HK-2 (cell line): ENCODE results near the gene GAR1.
"Not testable (repeated sequence)": the region's sequence is repeated elsewhere in the genome, so short reads cannot be mapped to it uniquely, and the experiment has no call there.

Experiments used
- DNase-seq: peaks from one replicate; pipeline ENCODE4 v3.0.0-alpha.2; 2018; ENCODE audit not compliant: unreplicated experiment

The GAR1 gene

GRCh38 chr4:109846395-109847098, 31.0 kb downstream of the GAR1 start:
- no peak for DNase-seq

GRCh38 chr4:109847896-109848442, 32.4 kb downstream of the GAR1 start, which contains the start of gene LRIT3:
TSS of gene LRIT3 (plus strand) at chr4:109848107. CDS start at chr4:109848202, 95 bp downstream.
- no peak for DNase-seq

GRCh38 chr4:109848501-109848900, 32.9 kb downstream of the GAR1 start:
- DNase-seq: no peak

GRCh38 chr4:109850601-109851000, 35.0 kb downstream of the GAR1 start:
- DNase-seq: no peak

GRCh38 chr4:109859426-109860300, 44.1 kb downstream of the GAR1 start:
- DNase-seq: not testable (repeated sequence)

- DNase-seq: no peak
Measured at GRCh38 chr4:109861271-109861670, 45.7 kb downstream of the GAR1 start.

GRCh38 chr4:109861916-109862511, 46.5 kb downstream of the GAR1 start:
- no peak for DNase-seq

GRCh38 chr4:109864134-109864533, 48.6 kb downstream of the GAR1 start:
- no peak for DNase-seq

GRCh38 chr4:109870061-109870460, 54.5 kb downstream of the GAR1 start:
- DNase-seq: no peak

- DNase-seq: no peak
Measured at GRCh38 chr4:109872065-109872464, 56.5 kb downstream of the GAR1 start.

- no peak for DNase-seq
Measured at GRCh38 chr4:109872950-109873656, 57.5 kb downstream of the GAR1 start.

- DNase-seq: no peak
Measured at GRCh38 chr4:109873791-109874514, 58.4 kb downstream of the GAR1 start.
